ENCODE measurements around the gene C1QL1.

C1QL1 gene

GRCh38 chr17:44912763-44913544, 55.1 kb downstream of the C1QL1 start:
- DNase-seq = no peak

DNA sequence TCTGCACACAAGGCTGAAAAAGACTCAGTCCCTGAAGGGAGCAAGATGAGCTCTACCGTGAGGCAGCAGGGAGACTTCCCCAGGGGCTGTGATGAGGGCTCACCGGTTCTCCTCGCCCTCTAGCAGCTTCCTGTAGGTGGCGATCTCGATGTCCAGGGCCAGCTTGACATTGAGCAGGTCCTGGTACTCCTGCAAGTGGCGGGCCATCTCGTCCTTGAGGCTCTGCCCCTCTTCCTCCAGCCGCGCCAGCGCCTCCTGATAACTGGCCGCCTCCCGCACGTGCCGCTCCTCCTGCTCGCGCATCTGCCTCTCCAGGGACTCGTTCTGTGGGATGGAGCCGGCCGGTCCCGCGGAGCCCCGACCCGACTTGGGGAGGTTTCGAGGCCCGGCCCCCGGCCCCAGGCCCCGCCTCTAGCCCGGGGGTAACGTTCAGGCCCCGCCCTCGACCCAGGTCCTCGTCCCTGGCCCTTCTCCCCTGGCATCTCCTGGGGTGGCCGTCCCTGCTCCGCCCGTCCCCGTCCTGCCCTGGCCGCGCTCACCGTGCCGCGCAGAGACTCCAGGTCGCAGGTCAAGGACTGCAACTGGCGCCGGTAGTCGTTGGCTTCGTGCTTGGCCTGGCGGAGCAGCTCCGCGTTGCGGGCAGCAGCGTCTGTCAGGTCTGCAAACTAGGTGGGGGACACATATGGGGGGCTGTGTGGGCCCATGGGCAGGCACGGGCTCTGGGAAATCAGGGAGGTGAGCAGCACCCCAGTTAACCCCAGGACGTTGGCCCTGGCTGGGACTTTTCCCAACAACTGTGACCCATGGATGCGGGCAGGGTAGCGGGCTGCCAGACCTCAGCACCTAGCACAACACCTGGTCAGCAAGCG, 56.7 kb downstream of the C1QL1 start:
- DNase-seq = peak; percentile 67

DNA sequence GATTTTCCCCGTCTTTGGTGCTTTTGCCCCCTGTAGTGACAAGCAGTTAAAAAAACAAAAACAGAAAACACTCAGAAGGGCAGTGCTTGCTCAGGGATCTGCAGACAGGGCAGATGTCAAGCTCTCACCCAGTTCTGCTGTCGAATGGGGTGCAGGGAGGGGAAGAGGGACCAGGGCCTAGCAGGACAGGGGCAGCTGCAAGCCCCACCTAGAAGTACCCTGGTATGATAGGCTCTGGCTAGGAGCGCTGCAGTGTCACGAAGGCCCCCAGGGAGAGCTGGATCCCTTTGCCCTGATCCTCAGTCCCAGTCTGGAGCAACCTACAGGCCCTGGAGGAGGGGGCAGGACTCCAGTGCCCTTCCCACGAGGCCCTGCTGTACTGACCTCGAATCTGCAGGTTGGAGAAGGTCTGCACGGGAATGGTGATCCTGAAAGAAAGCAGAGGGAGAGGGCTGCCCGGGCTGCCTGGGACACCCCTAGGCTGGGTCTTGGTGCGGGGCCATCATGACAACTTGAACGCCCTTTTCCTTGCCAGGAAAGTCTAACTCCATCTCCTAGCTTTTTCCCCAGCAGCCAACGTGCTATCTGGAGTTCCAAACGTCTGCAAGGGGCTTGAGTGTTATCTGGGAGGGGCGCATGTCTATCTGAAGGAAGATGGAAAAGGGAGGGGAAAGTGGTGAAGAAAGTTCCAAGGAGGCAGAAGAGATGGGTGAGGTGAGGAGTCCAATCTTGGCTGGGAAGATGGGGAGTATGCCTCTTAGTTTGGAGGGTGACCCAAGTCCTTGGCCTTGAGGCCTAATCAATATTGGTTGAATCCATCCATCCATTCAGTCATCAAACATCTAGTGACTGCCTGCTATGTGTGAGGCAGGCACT, 57.6 kb downstream of the C1QL1 start:
- no peak for DNase-seq
